Epithelial cell of esophagus (primary cell): ENCODE results near the gene PSRC1.

Experiments used
- DNase-seq: peaks from one replicate; pipeline ENCODE4 v3.0.0; 2010; ENCODE audit warnings: low read depth
- H3K4me3 ChIP-seq: 2 replicates; pipeline ENCODE4 v1.5.1; 2011; ENCODE audit warnings: mild to moderate bottlenecking, low read length, control low read depth
- CTCF ChIP-seq: IDR thresholded peaks from 2 replicates; pipeline ENCODE4 v1.5.1; 2011; ENCODE audit warnings: low read depth, mild to moderate bottlenecking, low read length, control low read depth, inconsistent platforms; ENCODE audit not compliant: insufficient read depth; ENCODE audit errors: missing control alignments

Gene PSRC1

GRCh38 chr1:109248444-109248796 is 34.5 kb downstream of the PSRC1 start:
- no peak overlapping the region for H3K4me3 ChIP-seq

GRCh38 chr1:109247401-109248365 is 35.3 kb downstream of the PSRC1 start:
- no peak for DNase-seq
- no peak for TF ChIP-seq CTCF
- no peak overlapping the region for H3K4me3 ChIP-seq

More at GRCh38 chr1:109248444-109248796, 34.5 kb downstream of the PSRC1 start:
- TF ChIP-seq CTCF: no peak
- no peak for DNase-seq

- H3K4me3 ChIP-seq: no peak overlapping the region
- DNase-seq: no peak
- TF ChIP-seq CTCF: no peak
These were observed 36.8 kb downstream of the PSRC1 start for GRCh38 chr1:109246141-109246551.

GRCh38 chr1:109243860-109244552 is 38.9 kb downstream of the PSRC1 start:
- DNase-seq: no peak
- no peak for TF ChIP-seq CTCF
- H3K4me3 ChIP-seq: no peak overlapping the region

GRCh38 chr1:109243221-109243620 is 39.7 kb downstream of the PSRC1 start:
- no peak for TF ChIP-seq CTCF
- H3K4me3 ChIP-seq: no peak overlapping the region
- DNase-seq: no peak

- no peak for DNase-seq
- H3K4me3 ChIP-seq: no peak overlapping the region
- TF ChIP-seq CTCF: no peak
These were observed 40.6 kb downstream of the PSRC1 start for GRCh38 chr1:109242387-109242786.
